ENCODE measurements around the gene GLCE. TPM values are rescaled to one million over a fixed set of nuclear protein-coding genes. Genes with fewer than 3 reads are reported as not detected.

The GLCE gene
- total and polyA plus RNA-seq, 10 donors: 2.8 to 13.3 (median 8.9) TPM

DNA sequence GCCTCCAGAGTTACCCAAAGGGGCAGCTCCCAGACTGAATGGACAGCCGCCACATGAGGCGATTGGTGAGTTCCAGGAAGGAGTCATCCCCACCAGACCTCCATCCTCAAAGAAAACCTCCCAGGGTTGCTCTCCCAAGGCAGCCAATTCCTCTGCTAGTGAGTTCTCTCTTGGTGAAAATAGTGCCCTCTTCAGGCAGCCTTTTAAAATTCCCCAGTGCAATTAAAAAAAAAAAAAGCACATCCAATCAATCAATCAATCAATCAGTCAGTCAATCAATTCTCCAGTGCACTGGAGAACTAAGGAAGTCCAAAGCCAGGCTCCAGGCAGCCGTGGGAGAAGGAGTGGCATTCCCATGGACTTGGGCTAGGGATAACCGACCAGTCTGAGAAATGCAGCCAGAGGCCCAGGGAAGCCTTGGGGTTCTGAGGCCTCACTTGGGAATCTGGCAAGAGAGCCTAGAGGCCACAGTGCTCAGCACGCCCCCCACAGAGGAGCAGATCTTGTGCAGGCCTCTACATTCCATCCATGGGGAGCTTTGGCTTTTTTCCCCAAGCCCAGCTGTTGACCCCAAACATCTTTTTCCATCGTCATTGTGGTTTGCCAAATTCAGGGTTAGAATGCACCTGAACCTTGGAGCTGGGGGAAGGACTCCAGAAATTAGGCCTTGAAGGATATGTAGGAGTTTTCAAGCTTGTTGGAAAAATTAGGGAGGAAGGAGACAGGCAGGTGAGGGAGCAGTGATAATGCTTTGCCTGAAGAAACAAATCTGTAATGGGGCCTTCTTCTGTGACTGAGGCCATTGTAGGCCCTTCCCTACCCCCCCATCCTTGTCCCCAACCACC, 143.1 kb downstream of the GLCE start:
- Histone ChIP-seq H3K9me3 (no peaks in the 10 kb centered on the region), H3K36me3 (no peaks in the 10 kb centered on the region), H3K27ac (no peak overlapping the region), H3K27me3 (replicated peaks in 1 of 7) (peaks cover 0 to 57% (median 22%) of the 10 kb centered on the region in 7 donors), H3K4me3 (no peak overlapping the region), H3K4me1 (peaks cover 0 to 17% (median 10%) of the 10 kb centered on the region in 6 donors)
- DNase-seq: no peak
- intact Hi-C loops (cut with DNase I; ENCODE audit: low total_unique reads): no loop called here
- TF ChIP-seq POLR2A (IDR thresholded peaks at IDR 0.05): no peak
- TF ChIP-seq POLR2AphosphoS5 (IDR thresholded peaks at IDR 0.05): no peak
- TF ChIP-seq, protein P1, sequence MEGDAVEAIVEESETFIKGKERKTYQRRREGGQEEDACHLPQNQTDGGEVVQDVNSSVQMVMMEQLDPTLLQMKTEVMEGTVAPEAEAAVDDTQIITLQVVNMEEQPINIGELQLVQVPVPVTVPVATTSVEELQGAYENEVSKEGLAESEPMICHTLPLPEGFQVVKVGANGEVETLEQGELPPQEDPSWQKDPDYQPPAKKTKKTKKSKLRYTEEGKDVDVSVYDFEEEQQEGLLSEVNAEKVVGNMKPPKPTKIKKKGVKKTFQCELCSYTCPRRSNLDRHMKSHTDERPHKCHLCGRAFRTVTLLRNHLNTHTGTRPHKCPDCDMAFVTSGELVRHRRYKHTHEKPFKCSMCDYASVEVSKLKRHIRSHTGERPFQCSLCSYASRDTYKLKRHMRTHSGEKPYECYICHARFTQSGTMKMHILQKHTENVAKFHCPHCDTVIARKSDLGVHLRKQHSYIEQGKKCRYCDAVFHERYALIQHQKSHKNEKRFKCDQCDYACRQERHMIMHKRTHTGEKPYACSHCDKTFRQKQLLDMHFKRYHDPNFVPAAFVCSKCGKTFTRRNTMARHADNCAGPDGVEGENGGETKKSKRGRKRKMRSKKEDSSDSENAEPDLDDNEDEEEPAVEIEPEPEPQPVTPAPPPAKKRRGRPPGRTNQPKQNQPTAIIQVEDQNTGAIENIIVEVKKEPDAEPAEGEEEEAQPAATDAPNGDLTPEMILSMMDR (IDR thresholded peaks at IDR 0.05 in 8 of 11, conservative IDR thresholded peaks at IDR 0.05 in 3 of 11): no peak
- WGBS, 5 donors: 65 to 85% (median 78%) methylated on average over 4 to 6 of the region's 6 CpGs

DNA sequence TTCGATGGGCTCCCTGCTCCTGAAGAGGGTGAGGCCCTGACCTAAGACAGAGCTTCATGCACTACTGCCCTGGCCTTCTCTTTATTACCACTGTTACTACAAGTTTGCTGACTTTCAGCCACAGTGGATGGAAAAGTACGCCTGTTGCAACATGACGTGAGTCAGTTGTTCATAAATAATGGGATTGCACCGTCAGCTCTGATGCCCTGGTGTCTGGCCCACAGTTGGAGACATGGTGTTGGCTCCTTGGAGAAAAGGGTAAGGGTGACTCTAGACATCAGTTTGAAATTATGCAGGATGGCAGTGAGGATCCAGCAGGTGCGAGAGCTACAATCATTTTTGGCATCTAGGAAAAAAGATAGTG, 143.7 kb downstream of the GLCE start:
- TF ChIP-seq, protein P1 (IDR thresholded peaks at IDR 0.05 in 8 of 11, conservative IDR thresholded peaks at IDR 0.05 in 3 of 11): no peak
- TF ChIP-seq POLR2A (IDR thresholded peaks at IDR 0.05) (no peak), POLR2AphosphoS5 (IDR thresholded peaks at IDR 0.05) (no peak)
- no peak for DNase-seq
- peaks cover 0 to 10% (median 6%) of the 10 kb centered on the region in 6 donors for H3K4me1 ChIP-seq
- H3K4me3 ChIP-seq: no peak overlapping the region
- H3K36me3 ChIP-seq: no peaks in the 10 kb centered on the region
- 46 to 75% (median 67%) methylated on average over 5 of the region's 5 CpGs for WGBS, 5 donors
- peaks cover 0 to 51% (median 16%) of the 10 kb centered on the region in 7 donors for H3K27me3 ChIP-seq (replicated peaks in 1 of 7)
- no peaks in the 10 kb centered on the region for H3K9me3 ChIP-seq
- no peak overlapping the region for H3K27ac ChIP-seq
- intact Hi-C loops (cut with DNase I; ENCODE audit: low total_unique reads): no loop called here

DNA sequence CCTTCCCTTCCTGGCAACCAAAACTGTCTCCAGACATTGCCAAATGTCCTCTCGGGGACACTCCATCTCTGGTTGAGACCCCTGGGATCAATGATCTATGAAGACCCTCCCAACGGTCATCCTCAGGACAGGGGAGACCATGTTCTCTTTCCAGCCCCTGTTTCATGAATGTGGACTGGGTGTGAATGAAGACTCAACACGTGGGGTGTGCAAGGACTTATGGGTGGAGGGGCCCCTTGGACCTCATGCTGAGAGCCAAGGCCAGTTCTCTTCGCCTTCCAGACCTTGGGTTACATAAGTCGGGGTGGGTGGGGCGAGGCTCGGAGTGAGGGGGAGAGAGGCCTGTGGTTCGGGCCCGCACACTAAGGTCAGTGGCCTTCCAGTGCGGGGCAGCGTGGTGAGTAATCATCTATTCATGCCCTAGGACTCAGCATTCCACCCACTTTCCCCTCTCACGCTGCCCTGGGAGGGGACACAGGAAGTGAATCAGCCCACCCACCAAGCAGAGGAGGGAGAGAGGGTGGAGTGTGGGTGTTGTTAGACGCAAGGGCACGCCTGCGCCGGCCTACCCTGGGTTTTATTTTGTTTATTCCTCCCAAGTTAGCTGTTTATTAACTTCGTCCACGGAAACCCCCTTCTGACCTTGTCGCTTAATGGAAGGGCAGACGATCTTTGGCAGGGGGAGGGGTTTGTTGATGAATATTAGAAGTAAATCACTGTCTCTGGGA, 144.9 kb downstream of the GLCE start:
- Histone ChIP-seq H3K27ac (no peak overlapping the region), H3K36me3 (no peaks in the 10 kb centered on the region), H3K27me3 (replicated peaks in 1 of 7) (peaks cover 0 to 39% (median 5%) of the 10 kb centered on the region in 7 donors), H3K9me3 (no peaks in the 10 kb centered on the region), H3K4me1 (no peaks in the 10 kb centered on the region), H3K4me3 (no peak overlapping the region)
- no peak for DNase-seq
- no peak for TF ChIP-seq POLR2A (IDR thresholded peaks at IDR 0.05)
- 69 to 81% (median 79%) methylated on average over 18 to 20 of the region's 20 CpGs for WGBS, 5 donors
- intact Hi-C loops (cut with DNase I; ENCODE audit: low total_unique reads): no loop called here

DNA sequence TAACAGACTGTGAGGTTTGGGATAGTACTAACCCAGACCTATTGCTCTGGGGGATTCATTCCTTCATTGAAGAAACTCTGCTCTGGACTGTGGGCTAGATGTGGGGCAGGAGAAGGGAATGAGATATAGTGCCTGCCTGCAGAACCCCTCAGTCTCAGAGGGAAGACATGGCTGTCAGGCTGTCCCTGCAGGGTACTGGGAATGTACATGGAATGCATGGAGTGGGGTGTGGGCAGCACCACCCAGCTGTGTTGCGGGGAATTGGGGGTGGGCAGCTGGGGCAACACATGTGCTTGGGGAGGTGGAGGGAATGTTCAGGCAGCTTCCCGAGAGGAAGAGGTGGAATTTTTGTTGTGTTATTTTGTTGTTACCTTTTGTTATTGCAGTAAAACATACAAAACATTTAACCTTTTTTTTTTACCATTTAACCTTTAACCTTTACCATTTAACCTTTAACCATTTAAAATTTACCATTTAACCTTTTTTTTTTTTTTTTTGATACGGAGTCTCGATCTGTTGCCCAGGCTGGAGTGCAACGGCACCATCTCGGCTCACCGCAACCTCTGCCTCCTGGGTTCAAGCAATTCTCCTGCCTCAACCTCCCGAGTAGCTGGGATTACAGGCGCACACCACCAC, 145.6 kb downstream of the GLCE start:
- intact Hi-C loops (cut with DNase I; ENCODE audit: low total_unique reads): no loop called here
- no peaks in the 10 kb centered on the region for H3K9me3 ChIP-seq
- H3K36me3 ChIP-seq: no peaks in the 10 kb centered on the region
- peaks cover 0 to 37% (median 5%) of the 10 kb centered on the region in 7 donors for H3K27me3 ChIP-seq (replicated peaks in 1 of 7)
- DNase-seq: no peak
- H3K4me1 ChIP-seq: no peaks in the 10 kb centered on the region
- TF ChIP-seq, protein P1 (IDR thresholded peaks at IDR 0.05 in 8 of 11, conservative IDR thresholded peaks at IDR 0.05 in 3 of 11): no peak
- no peak for TF ChIP-seq POLR2A (IDR thresholded peaks at IDR 0.05)
- no peak for TF ChIP-seq POLR2AphosphoS5 (IDR thresholded peaks at IDR 0.05)
- H3K4me3 ChIP-seq: no peak overlapping the region
- 89 to 95% (median 91%) methylated on average over 9 of the region's 9 CpGs for WGBS, 5 donors
- no peak overlapping the region for H3K27ac ChIP-seq
